ENCODE measurements around the gene PALLD.

GRCh38 chr4:168652755-168653154, 155.9 kb downstream of the PALLD start:
- TF ChIP-seq EZH2 (IDR thresholded peaks at IDR 0.05) (no peak), CTCF (IDR thresholded peaks at IDR 0.05 in 2 of 3, conservative IDR thresholded peaks at IDR 0.05 in 1 of 3; ENCODE audit: borderline replicate concordance in 1 of 3, insufficient read depth in 1 of 3, low read depth in 2 of 3, low read length in 2 of 3) (no peak), EGR1 (IDR thresholded peaks at IDR 0.05; ENCODE audit: low read depth) (no peak), SIN3A (IDR thresholded peaks at IDR 0.05; ENCODE audit: low read depth) (no peak), JUND (IDR thresholded peaks at IDR 0.05) (no peak), EZH2phosphoT487 (IDR thresholded peaks at IDR 0.05; ENCODE audit: borderline replicate concordance) (no peak), POLR2A (IDR thresholded peaks at IDR 0.05; ENCODE audit: borderline replicate concordance, extremely low read depth, insufficient read depth, insufficient read length) (no peak), SP1 (IDR thresholded peaks at IDR 0.05; ENCODE audit: low read depth) (no peak), ZBTB33 (IDR thresholded peaks at IDR 0.05; ENCODE audit: extremely low read depth, insufficient replicate concordance, low read length) (no peak)
